WERI-Rb-1 (cell line): ENCODE data around the gene CNTN5.

Experiments
- DNase-seq: peaks from one replicate; pipeline ENCODE4 v3.0.0-alpha.2; 2020
- H3K27ac ChIP-seq: fragments of 250-450 bp; sonication (Bioruptor Pico); 2 replicates; pipeline ENCODE4 v1.5.1; 2020; ENCODE audit warnings: mild to moderate bottlenecking, moderate library complexity
- H3K27me3 ChIP-seq: fragments of 250-450 bp; sonication (Bioruptor Pico); 2 replicates; pipeline ENCODE4 v1.5.1; 2021; ENCODE audit warnings: mild to moderate bottlenecking, low read depth, moderate library complexity; ENCODE audit not compliant: insufficient read depth, severe bottlenecking
- H3K36me3 ChIP-seq: fragments of 250-450 bp; sonication (Bioruptor Pico); 2 replicates; pipeline ENCODE4 v1.5.1; 2020; ENCODE audit warnings: mild to moderate bottlenecking, moderate library complexity
- H3K4me3 ChIP-seq: 2 replicates; pipeline ENCODE4 v1.5.1; 2011; ENCODE audit warnings: low read depth, mild to moderate bottlenecking, control low read depth, low read length
- H3K9me3 ChIP-seq: fragments of 250-450 bp; sonication (Bioruptor Pico); 2 replicates; pipeline ENCODE4 v1.5.1; 2021; ENCODE audit warnings: mild to moderate bottlenecking, moderate library complexity; ENCODE audit not compliant: severe bottlenecking
- TF ChIP-seq, protein P1 (sequence below): IDR thresholded peaks from 2 replicates; pipeline ENCODE4 v1.5.1; 2011; ENCODE audit warnings: low read depth, mild to moderate bottlenecking, control low read depth, inconsistent platforms, low read length

Gene CNTN5

DNA sequence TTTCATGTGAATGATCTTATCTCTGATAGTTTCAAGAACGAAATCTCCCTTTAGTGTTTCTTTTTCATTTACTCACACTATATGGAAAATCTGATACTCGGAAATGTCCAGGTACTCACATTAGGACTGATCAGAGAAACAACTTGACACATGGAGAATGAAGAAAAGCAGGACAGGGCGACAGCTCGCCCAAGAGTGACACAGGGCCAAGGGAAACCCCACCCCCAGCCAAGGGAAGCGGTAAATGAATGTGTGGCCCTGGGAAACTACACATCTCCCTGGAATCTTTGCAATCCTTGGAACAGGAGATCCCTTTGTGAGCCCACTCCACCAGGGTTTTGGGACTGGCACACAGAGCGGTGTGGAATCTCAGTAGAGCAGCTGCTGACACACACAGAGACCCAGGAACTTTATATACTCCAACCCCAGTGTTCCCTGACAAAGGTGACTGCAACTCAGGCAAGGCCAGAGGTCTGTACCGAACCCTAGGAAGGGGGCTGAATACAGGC lies 1362.7 kb downstream of the CNTN5 start:
- Histone ChIP-seq H3K4me3 (no peak overlapping the region), H3K36me3 (no peaks in the 10 kb centered on the region), H3K27me3 (peaks cover 28% of the 10 kb centered on the region), H3K27ac (no peak overlapping the region), H3K9me3 (no peaks in the 10 kb centered on the region)
- DNase-seq = no peak
- TF ChIP-seq, protein P1, sequence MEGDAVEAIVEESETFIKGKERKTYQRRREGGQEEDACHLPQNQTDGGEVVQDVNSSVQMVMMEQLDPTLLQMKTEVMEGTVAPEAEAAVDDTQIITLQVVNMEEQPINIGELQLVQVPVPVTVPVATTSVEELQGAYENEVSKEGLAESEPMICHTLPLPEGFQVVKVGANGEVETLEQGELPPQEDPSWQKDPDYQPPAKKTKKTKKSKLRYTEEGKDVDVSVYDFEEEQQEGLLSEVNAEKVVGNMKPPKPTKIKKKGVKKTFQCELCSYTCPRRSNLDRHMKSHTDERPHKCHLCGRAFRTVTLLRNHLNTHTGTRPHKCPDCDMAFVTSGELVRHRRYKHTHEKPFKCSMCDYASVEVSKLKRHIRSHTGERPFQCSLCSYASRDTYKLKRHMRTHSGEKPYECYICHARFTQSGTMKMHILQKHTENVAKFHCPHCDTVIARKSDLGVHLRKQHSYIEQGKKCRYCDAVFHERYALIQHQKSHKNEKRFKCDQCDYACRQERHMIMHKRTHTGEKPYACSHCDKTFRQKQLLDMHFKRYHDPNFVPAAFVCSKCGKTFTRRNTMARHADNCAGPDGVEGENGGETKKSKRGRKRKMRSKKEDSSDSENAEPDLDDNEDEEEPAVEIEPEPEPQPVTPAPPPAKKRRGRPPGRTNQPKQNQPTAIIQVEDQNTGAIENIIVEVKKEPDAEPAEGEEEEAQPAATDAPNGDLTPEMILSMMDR = no peak

DNA sequence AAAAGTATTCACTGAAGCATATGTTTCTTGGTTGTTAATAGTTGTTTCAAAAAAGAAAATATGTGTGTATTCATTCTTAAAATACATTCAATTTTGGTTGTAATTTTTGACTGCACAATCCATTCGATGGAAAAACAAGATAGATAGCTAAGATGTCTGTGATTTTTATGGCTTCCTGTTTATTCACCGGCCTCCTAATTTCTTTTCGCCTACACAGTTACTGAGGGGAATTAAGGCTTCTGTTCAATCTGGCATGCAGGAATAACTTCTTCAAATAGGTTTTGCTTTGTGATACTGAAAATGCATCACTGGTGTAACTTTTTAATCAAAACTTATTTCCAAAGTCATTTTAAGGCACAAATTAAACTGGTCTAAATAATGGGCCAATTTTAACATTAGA lies 1375.5 kb downstream of the CNTN5 start:
- DNase-seq = no peak
- Histone ChIP-seq H3K4me3 (no peak overlapping the region), H3K9me3 (no peaks in the 10 kb centered on the region), H3K27ac (no peak overlapping the region), H3K36me3 (no peaks in the 10 kb centered on the region), H3K27me3 (peaks cover 51% of the 10 kb centered on the region)
- TF ChIP-seq, protein P1 = no peak

- Histone ChIP-seq H3K27me3 (peaks cover 44% of the 10 kb centered on the region), H3K36me3 (no peaks in the 10 kb centered on the region), H3K27ac (no peak overlapping the region), H3K4me3 (no peak overlapping the region), H3K9me3 (no peaks in the 10 kb centered on the region)
- TF ChIP-seq, protein P1 = no peak
- DNase-seq = no peak
Observed at GRCh38 chr11:100397401-100397800, 1376.7 kb downstream of the CNTN5 start.

GRCh38 chr11:100403816-100404215 lies 1383.1 kb downstream of the CNTN5 start:
- TF ChIP-seq, protein P1 = no peak
- Histone ChIP-seq H3K36me3 (no peaks in the 10 kb centered on the region), H3K9me3 (peaks cover 3% of the 10 kb centered on the region), H3K27me3 (no peaks in the 10 kb centered on the region), H3K4me3 (no peak overlapping the region), H3K27ac (no peak overlapping the region)
- no peak for DNase-seq

DNA sequence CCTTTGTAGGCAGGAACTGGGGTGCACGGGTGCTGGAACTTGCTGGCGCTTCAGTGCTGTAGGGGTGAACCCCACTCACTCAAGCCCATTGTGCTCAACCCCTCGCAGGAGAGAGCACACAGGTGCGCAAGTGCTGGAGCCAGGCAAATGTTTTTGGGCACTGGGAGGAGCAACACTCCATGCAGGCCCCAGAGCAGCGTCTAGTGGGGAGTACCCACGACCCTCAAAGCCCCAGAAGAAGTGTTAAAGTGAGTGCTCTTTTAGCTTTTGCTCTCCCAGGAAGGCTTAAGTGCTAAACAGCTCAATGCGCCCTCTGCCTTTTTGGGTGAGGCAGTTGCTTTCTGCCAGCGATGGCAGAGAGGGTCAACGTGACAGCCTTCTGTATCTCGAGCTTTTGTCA lies 1384.2 kb downstream of the CNTN5 start:
- Histone ChIP-seq H3K27me3 (no peaks in the 10 kb centered on the region), H3K9me3 (peaks cover 3% of the 10 kb centered on the region), H3K4me3 (no peak overlapping the region), H3K27ac (no peak overlapping the region), H3K36me3 (no peaks in the 10 kb centered on the region)
- DNase-seq = no peak
- TF ChIP-seq, protein P1 = no peak
